CD4-positive, alpha-beta memory T cell (primary cell): ENCODE data around the gene SCYGR5. TPM values are rescaled to one million over a fixed set of nuclear protein-coding genes. Genes with fewer than 3 reads are reported as not detected.

Experiments used
- CTCF ChIA-PET: fragments of 350-600 bp; sonication (Branson Sonifier 250); formaldehyde crosslinking; loops from one replicate; lab custom pipeline; 2021; ENCODE audit warnings: inconsistent platforms; ENCODE audit not compliant: partially characterized antibody; lab: Charles Lee
- POLR2A ChIA-PET: fragments of 350-600 bp; sonication (Branson Sonifier 250); formaldehyde crosslinking; loops from one replicate; lab custom pipeline; 2021; ENCODE audit not compliant: partially characterized antibody; lab: Charles Lee
- DNase-seq, 5 donors: peaks; one replicate each; pipeline versions ENCODE4 v3.0.0 to v3.0.0-alpha.2; 2020 to 2022; ENCODE audit warnings: mixed read lengths in 1 of 5
- H3K27ac ChIP-seq: one replicate; pipeline ENCODE4 v1.7.0; 2013; ENCODE audit warnings: low read depth, low read length
- H3K27me3 ChIP-seq: 2 replicates; pipeline ENCODE4 v1.7.0; 2013; ENCODE audit warnings: mild to moderate bottlenecking, low read length, moderate library complexity; ENCODE audit not compliant: insufficient read depth
- H3K36me3 ChIP-seq: 2 replicates; pipeline ENCODE4 v1.7.0; 2013; ENCODE audit warnings: mild to moderate bottlenecking, low read length, moderate library complexity; ENCODE audit not compliant: insufficient read depth
- H3K4me1 ChIP-seq: 2 replicates; pipeline ENCODE4 v1.7.0; 2013; ENCODE audit warnings: mild to moderate bottlenecking, low read length, moderate library complexity; ENCODE audit not compliant: insufficient read depth
- H3K4me3 ChIP-seq, 2 donors: one replicate each; pipeline ENCODE4 v1.7.0; 2013; ENCODE audit warnings: low read length in 2 of 2, mild to moderate bottlenecking in 1 of 2
- H3K9me3 ChIP-seq, 2 donors: one replicate each; pipeline ENCODE4 v1.7.0; 2013; ENCODE audit warnings: low read length in 2 of 2, control low read depth in 1 of 2; ENCODE audit not compliant: control insufficient read depth in 1 of 2
- H3K27ac Mint-ChIP-seq, 7 donors: one replicate each; pipeline ENCODE4 v1.8.0; 2020 to 2021; ENCODE audit warnings: mixed read lengths in 7 of 7, mild to moderate bottlenecking in 6 of 7, inconsistent platforms in 3 of 7, moderate library complexity in 3 of 7
- H3K27me3 Mint-ChIP-seq, 2 donors: one replicate each; pipeline ENCODE4 v1.8.0; 2020 to 2021; ENCODE audit warnings: mixed read lengths in 2 of 2
- H3K36me3 Mint-ChIP-seq, 2 donors: one replicate each; pipeline ENCODE4 v1.8.0; 2020 to 2021; ENCODE audit warnings: mixed read lengths in 2 of 2, inconsistent platforms in 1 of 2, mild to moderate bottlenecking in 1 of 2
- H3K4me1 Mint-ChIP-seq, 4 donors: one replicate each; pipeline ENCODE4 v1.8.0; 2020 to 2021; ENCODE audit warnings: mixed read lengths in 4 of 4, mild to moderate bottlenecking in 1 of 4
- H3K4me3 Mint-ChIP-seq, 8 donors: one replicate each; pipeline ENCODE4 v1.8.0; 2020 to 2021; ENCODE audit warnings: mixed read lengths in 8 of 8, mild to moderate bottlenecking in 7 of 8, moderate library complexity in 6 of 8, inconsistent platforms in 3 of 8
- H3K9me3 Mint-ChIP-seq, 8 donors: one replicate each; pipeline ENCODE4 v1.8.0; 2020 to 2021; ENCODE audit warnings: mixed read lengths in 8 of 8, mild to moderate bottlenecking in 5 of 8, inconsistent platforms in 3 of 8, moderate library complexity in 1 of 8
- intact Hi-C: fragments of 100-400 bp; cut with micrococcal nuclease; formaldehyde crosslinking; loops from one replicate; pipeline ENCODE4 v1.15.1; 2023
- polyA plus RNA-seq, 2 donors: library from polyadenylated mRNA; unstranded; fragments of 300-500 nt; fragmentation: Illumina TruSeq; gene quantifications; one replicate each; pipeline ENCODE4 v1.2.3, GENCODE V29; 2021
- total RNA-seq, 2 experiments: library from RNA; stranded (reverse); gene quantifications; one replicate each; pipeline ENCODE4 v1.2.3, GENCODE V29; 2021

Gene SCYGR5
- total and polyA plus RNA-seq, 4 experiments from 2014 or later = not detected

DNA sequence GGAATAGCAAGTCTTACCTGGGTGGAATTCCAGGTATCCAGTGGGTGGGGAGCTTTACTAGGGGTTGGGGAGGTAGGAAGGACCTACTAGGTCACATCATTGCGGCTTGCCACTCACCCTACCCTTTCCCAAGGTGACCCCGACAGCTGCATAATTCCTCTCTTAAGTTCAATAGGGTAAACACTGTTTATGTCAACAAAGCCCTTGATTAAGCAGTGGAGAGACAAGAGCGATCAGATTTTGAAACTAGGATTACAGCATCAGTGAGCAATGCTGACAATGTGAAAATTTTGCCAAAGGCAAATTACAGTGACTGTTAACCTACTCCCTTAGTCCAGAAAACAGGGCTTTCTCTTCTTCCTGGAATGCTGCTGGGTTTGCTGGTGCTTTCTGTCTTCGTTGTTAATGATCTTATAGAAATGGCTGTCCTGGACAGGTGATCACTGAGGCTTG lies 36.7 kb downstream of the SCYGR5 start:
- H3K9me3 Mint-ChIP-seq = no peaks in the 10 kb centered on the region
- H3K27ac Mint-ChIP-seq = no peak overlapping the region
- intact Hi-C loops = no loop called here
- no peak overlapping the region for H3K4me3 ChIP-seq
- no peaks in the 10 kb centered on the region for H3K4me1 ChIP-seq
- H3K4me1 Mint-ChIP-seq = no peaks in the 10 kb centered on the region
- no peaks in the 10 kb centered on the region for H3K27me3 ChIP-seq
- ChIA-PET POLR2A (no interaction called here), CTCF (interaction anchor here (0.6 kb wide), 1 partner anchor 10 kb away, joined by 4 read pairs; no protein-coding TSS in a partner anchor)
- H3K27ac ChIP-seq = no peak overlapping the region
- H3K36me3 ChIP-seq = no peaks in the 10 kb centered on the region
- H3K27me3 Mint-ChIP-seq = peaks cover 22 to 24% of the 10 kb centered on the region in 2 donors
- DNase-seq = no peak
- no peaks in the 10 kb centered on the region for H3K9me3 ChIP-seq
- H3K4me3 Mint-ChIP-seq = no peak overlapping the region
- no peaks in the 10 kb centered on the region for H3K36me3 Mint-ChIP-seq

DNA sequence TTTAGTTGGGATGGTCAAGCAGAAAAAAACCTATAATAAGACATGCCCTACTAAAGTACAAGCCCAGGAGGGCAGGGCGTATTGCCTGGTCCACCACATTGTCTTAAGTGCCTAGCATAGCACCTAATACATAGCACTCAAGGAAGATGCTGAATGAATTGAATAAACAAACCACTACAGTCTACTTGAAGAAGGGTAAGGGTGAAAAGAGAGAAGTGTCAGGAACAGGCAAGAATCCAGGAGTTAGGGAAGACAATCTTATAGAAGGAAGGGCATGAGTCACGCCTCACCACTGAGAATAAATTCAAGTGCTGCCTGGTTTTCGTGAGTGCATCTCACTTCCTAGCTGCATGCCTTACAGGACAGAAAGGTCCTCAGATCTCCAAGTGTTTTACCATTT lies 37.4 kb downstream of the SCYGR5 start:
- no peaks in the 10 kb centered on the region for H3K36me3 Mint-ChIP-seq
- no peaks in the 10 kb centered on the region for H3K4me1 Mint-ChIP-seq
- H3K4me3 Mint-ChIP-seq = no peak overlapping the region
- DNase-seq = no peak
- H3K27me3 Mint-ChIP-seq = peaks cover 19 to 27% of the 10 kb centered on the region in 2 donors
- intact Hi-C loops = no loop called here
- Histone ChIP-seq H3K4me1 (no peaks in the 10 kb centered on the region), H3K9me3 (no peaks in the 10 kb centered on the region), H3K27me3 (no peaks in the 10 kb centered on the region), H3K36me3 (no peaks in the 10 kb centered on the region), H3K4me3 (no peak overlapping the region), H3K27ac (no peak overlapping the region)
- H3K9me3 Mint-ChIP-seq = no peaks in the 10 kb centered on the region
- no peak overlapping the region for H3K27ac Mint-ChIP-seq
- ChIA-PET POLR2A (no interaction called here), CTCF (no interaction called here)

- Mint-ChIP-seq H3K36me3 (no peaks in the 10 kb centered on the region), H3K27me3 (peaks cover 15 to 20% of the 10 kb centered on the region in 2 donors), H3K4me1 (no peaks in the 10 kb centered on the region), H3K4me3 (no peak overlapping the region), H3K9me3 (no peaks in the 10 kb centered on the region), H3K27ac (no peak overlapping the region)
- H3K27ac ChIP-seq = no peak overlapping the region
- ChIA-PET POLR2A (no interaction called here), CTCF (interaction anchor here (1.0 kb wide), 1 partner anchor 9 kb away, joined by 3 read pairs; no protein-coding TSS in a partner anchor)
- no peaks in the 10 kb centered on the region for H3K27me3 ChIP-seq
- intact Hi-C loops = no loop called here
- no peak for DNase-seq
- no peaks in the 10 kb centered on the region for H3K4me1 ChIP-seq
- H3K4me3 ChIP-seq = no peak overlapping the region
- H3K9me3 ChIP-seq = no peaks in the 10 kb centered on the region
- no peaks in the 10 kb centered on the region for H3K36me3 ChIP-seq
These were observed 40.3 kb downstream of the SCYGR5 start for GRCh38 chr2:227706859-227707258.

DNA sequence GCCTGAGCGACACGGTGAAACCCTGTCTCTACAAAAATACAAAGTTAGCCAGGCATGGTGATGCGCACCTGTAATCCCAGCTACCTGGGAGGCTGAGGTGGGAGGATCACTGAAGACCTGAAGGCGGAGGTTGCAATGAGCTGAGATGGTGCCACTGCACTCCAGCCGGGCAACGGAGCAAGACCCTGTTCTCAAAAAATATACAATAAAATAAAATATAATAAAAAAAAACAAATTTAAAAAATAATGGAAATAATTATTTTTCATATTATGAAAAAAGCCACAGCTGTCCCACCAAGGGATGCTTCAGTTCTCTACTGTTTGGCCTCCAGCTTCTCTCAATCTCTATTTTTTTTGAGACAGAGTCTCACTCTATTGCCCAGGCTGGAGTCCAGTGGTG lies 40.8 kb downstream of the SCYGR5 start:
- DNase-seq = no peak
- H3K9me3 Mint-ChIP-seq = no peaks in the 10 kb centered on the region
- H3K4me3 Mint-ChIP-seq = no peak overlapping the region
- H3K4me1 Mint-ChIP-seq = no peaks in the 10 kb centered on the region
- POLR2A ChIA-PET = no interaction called here
- CTCF ChIA-PET = interaction anchor here (1.0 kb wide), 1 partner anchor 9 kb away, joined by 3 read pairs; no protein-coding TSS in a partner anchor
- no peak overlapping the region for H3K27ac Mint-ChIP-seq
- peaks cover 14 to 20% of the 10 kb centered on the region in 2 donors for H3K27me3 Mint-ChIP-seq
- no peaks in the 10 kb centered on the region for H3K36me3 Mint-ChIP-seq
- Histone ChIP-seq H3K4me3 (no peak overlapping the region), H3K27ac (no peak overlapping the region), H3K36me3 (no peaks in the 10 kb centered on the region), H3K9me3 (no peaks in the 10 kb centered on the region), H3K27me3 (no peaks in the 10 kb centered on the region), H3K4me1 (no peaks in the 10 kb centered on the region)
- intact Hi-C loops = no loop called here

- Mint-ChIP-seq H3K27ac (no peak overlapping the region), H3K27me3 (peaks cover 6 to 11% of the 10 kb centered on the region in 2 donors), H3K9me3 (no peaks in the 10 kb centered on the region), H3K36me3 (no peaks in the 10 kb centered on the region), H3K4me1 (no peaks in the 10 kb centered on the region), H3K4me3 (no peak overlapping the region)
- no peaks in the 10 kb centered on the region for H3K4me1 ChIP-seq
- ChIA-PET POLR2A (no interaction called here), CTCF (no interaction called here)
- H3K9me3 ChIP-seq = no peaks in the 10 kb centered on the region
- intact Hi-C loops = no loop called here
- H3K27me3 ChIP-seq = no peaks in the 10 kb centered on the region
- H3K27ac ChIP-seq = no peak overlapping the region
- H3K36me3 ChIP-seq = no peaks in the 10 kb centered on the region
- no peak overlapping the region for H3K4me3 ChIP-seq
- no peak for DNase-seq
These were observed 44.4 kb downstream of the SCYGR5 start for GRCh38 chr2:227710986-227711385.

GRCh38 chr2:227713291-227713690 lies 46.7 kb downstream of the SCYGR5 start:
- ChIA-PET CTCF (interaction anchor here (0.7 kb wide), 1 partner anchor 10 kb away, joined by 4 read pairs; no protein-coding TSS in a partner anchor), POLR2A (no interaction called here)
- peaks cover 0 to 7% (median 0%) of the 10 kb centered on the region in 4 donors for H3K4me1 Mint-ChIP-seq
- DNase-seq = no peak
- Histone ChIP-seq H3K36me3 (no peaks in the 10 kb centered on the region), H3K4me3 (no peak overlapping the region), H3K27ac (no peak overlapping the region), H3K27me3 (no peaks in the 10 kb centered on the region), H3K9me3 (no peaks in the 10 kb centered on the region), H3K4me1 (peaks cover 2% of the 10 kb centered on the region)
- no peak overlapping the region for H3K4me3 Mint-ChIP-seq
- no peak overlapping the region for H3K27ac Mint-ChIP-seq
- peaks cover 4 to 17% of the 10 kb centered on the region in 2 donors for H3K27me3 Mint-ChIP-seq
- H3K9me3 Mint-ChIP-seq = no peaks in the 10 kb centered on the region
- intact Hi-C loops = no loop called here
- no peaks in the 10 kb centered on the region for H3K36me3 Mint-ChIP-seq

DNA sequence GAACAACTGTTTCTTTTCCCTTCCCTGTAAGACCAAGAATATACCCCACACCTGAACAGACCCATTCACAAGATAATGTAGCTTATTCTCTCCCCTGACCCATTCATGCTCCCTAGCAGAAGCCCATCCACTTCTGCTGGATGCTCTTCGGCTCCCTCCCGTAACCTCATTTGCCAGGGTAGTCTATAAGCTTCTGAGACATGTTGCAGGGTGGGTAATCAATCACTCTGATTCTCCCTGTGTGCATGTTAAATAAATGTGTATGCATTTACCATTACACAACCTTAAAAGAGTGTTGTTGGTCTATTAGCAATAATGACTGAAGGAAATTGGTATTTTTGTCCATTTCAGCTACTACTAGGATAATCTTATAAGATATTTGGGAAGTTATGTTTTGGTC lies 49.9 kb downstream of the SCYGR5 start:
- Mint-ChIP-seq H3K27ac (no peak overlapping the region), H3K36me3 (no peaks in the 10 kb centered on the region), H3K4me1 (peaks cover 0 to 7% (median 0%) of the 10 kb centered on the region in 4 donors), H3K4me3 (no peak overlapping the region), H3K9me3 (no peaks in the 10 kb centered on the region), H3K27me3 (peaks cover 6 to 22% of the 10 kb centered on the region in 2 donors)
- no peaks in the 10 kb centered on the region for H3K27me3 ChIP-seq
- H3K4me1 ChIP-seq = peaks cover 2% of the 10 kb centered on the region
- no peaks in the 10 kb centered on the region for H3K36me3 ChIP-seq
- ChIA-PET POLR2A (no interaction called here), CTCF (interaction anchor here (0.9 kb wide), 1 partner anchor 10 kb away, joined by 3 read pairs; no protein-coding TSS in a partner anchor)
- H3K9me3 ChIP-seq = no peaks in the 10 kb centered on the region
- H3K27ac ChIP-seq = no peak overlapping the region
- intact Hi-C loops = no loop called here
- no peak for DNase-seq
- no peak overlapping the region for H3K4me3 ChIP-seq
